NOMO-1 treated with dmso at 0.1 percent for 144 hours (cell line): ENCODE results near the gene RAB12.

ENCODE experiments used
- DNase-seq: peaks from one replicate; lab custom pipeline; 2025; ENCODE audit not compliant: unreplicated experiment; lab: John Stamatoyannopoulos, UW

Gene RAB12

GRCh38 chr18:8681196-8681595, 72.0 kb downstream of the RAB12 start:
- no peak for DNase-seq

GRCh38 chr18:8684577-8684976, 75.3 kb downstream of the RAB12 start:
- no peak for DNase-seq

GRCh38 chr18:8685141-8685913, 76.1 kb downstream of the RAB12 start:
- DNase-seq, result no peak

- no peak for DNase-seq
These were observed 76.6 kb downstream of the RAB12 start for GRCh38 chr18:8685914-8686216.

GRCh38 chr18:8686611-8687010, 77.4 kb downstream of the RAB12 start:
- no peak for DNase-seq

GRCh38 chr18:8688216-8688800, 79.1 kb downstream of the RAB12 start:
- no peak for DNase-seq

GRCh38 chr18:8688816-8689215, 79.6 kb downstream of the RAB12 start:
- DNase-seq, result no peak
